ENCODE results near the gene GFOD2. TPM values are rescaled to one million over a fixed set of nuclear protein-coding genes. Genes with fewer than 3 reads are reported as not detected.

The GFOD2 gene
- total and polyA plus RNA-seq, 2 of the 13 experiments (the other 11 are each of a cell fraction or from before 2014, with no cell fraction given), result 11.1 to 17.2 TPM

GRCh38 chr16:67740391-67740790, 21.3 kb upstream of the GFOD2 start:
- H3K79me2 ChIP-seq (ENCODE audit: insufficient read depth, low read length), result no peaks in the 10 kb centered on the region
- no peak overlapping the region for H3K4me3 ChIP-seq (replicated peaks in 1 of 3; ENCODE audit: insufficient read depth in 1 of 3, low read depth in 2 of 3, low read length in 3 of 3)
- intact Hi-C loops (cut with micrococcal nuclease; ENCODE audit: unreplicated experiment) (no loop called here), in situ Hi-C loops (cut with HindIII; ENCODE audit: extremely low pct_ligation_motif_present, low pct_unique_long_range_greater_than_20kb) (no loop called here)
- no peaks in the 10 kb centered on the region for H3K27me3 ChIP-seq (ENCODE audit: control insufficient read depth in 1 of 2, insufficient read depth in 2 of 2, low read length in 2 of 2)
- H3K4me1 ChIP-seq (ENCODE audit: insufficient read depth, low read length), result no peaks in the 10 kb centered on the region
- no peak overlapping the region for H3K4me2 ChIP-seq (ENCODE audit: low read depth, low read length)
- H4K20me1 ChIP-seq (ENCODE audit: insufficient read depth, low read length), result no peaks in the 10 kb centered on the region
- CTCF ChIA-PET (ENCODE audit: low intra/inter-chr PET ratio, low total read pairs), result no interaction called here
- H3K9me3 ChIP-seq (ENCODE audit: low read length), result no peaks in the 10 kb centered on the region
- TF ChIP-seq REST (IDR thresholded peaks at IDR 0.05; ENCODE audit: borderline replicate concordance in 1 of 2, low read depth in 1 of 2, low read length in 2 of 2) (no peak), ZBTB26 (CRISPR knock-in tag; IDR thresholded peaks at IDR 0.05; ENCODE audit: borderline replicate concordance) (no peak), ZNF354B (CRISPR knock-in tag; IDR thresholded peaks at IDR 0.05) (no peak), ZNF484 (CRISPR knock-in tag; IDR thresholded peaks at IDR 0.05; ENCODE audit: borderline replicate concordance, low read depth) (no peak), KDM5A (IDR thresholded peaks at IDR 0.05; ENCODE audit: borderline replicate concordance, low read length) (no peak), SUZ12 (IDR thresholded peaks at IDR 0.05; ENCODE audit: low read depth, low read length) (no peak), ZNF557 (CRISPR knock-in tag; IDR thresholded peaks at IDR 0.05) (no peak), ZFP37 (CRISPR knock-in tag; IDR thresholded peaks at IDR 0.05; ENCODE audit: borderline replicate concordance) (no peak), NFATC3 (CRISPR knock-in tag; IDR thresholded peaks at IDR 0.05) (no peak), ATAD3A (CRISPR knock-in tag; IDR thresholded peaks at IDR 0.05) (no peak), ZNF879 (CRISPR knock-in tag; IDR thresholded peaks at IDR 0.05) (no peak)
- no peak overlapping the region for H3K27ac ChIP-seq (ENCODE audit: extremely low read length, insufficient read depth, low read length)
- 93% methylated on average over 3 of the region's 3 CpGs for WGBS (ENCODE audit: low lambda C conversion rate)
- peaks cover 19 to 56% of the 10 kb centered on the region in 2 experiments for H3K36me3 ChIP-seq (replicated peaks in 1 of 2; ENCODE audit: control insufficient read depth in 1 of 2, insufficient read depth in 2 of 2, low read length in 2 of 2)
- POLR2A ChIA-PET, result no interaction called here
- no peak for FAIRE-seq
- no peak overlapping the region for H2AFZ ChIP-seq (ENCODE audit: low read length)
- no TSS peak for BruUV-seq (replicated peaks)
- ATAC-seq, result no peak
- H3K9ac ChIP-seq (ENCODE audit: insufficient read depth, low read depth, low read length), result no peak overlapping the region
- DNase-seq (ENCODE audit: low spot score), result no peak
